Measurements from ENCODE around the gene FKBP5.

- TF ChIP-seq CTCF (IDR thresholded peaks at IDR 0.05) (no peak), EZH2 (IDR thresholded peaks at IDR 0.05; ENCODE audit: borderline replicate concordance, insufficient read depth, low read depth, low read length, poor library complexity, severe bottlenecking) (no peak)
Observed at GRCh38 chr6:35622283-35622682, 66.4 kb downstream of the FKBP5 start.

All from B cell (primary cell).